A673 (cell line): Measurements from ENCODE around the gene EPHB2. TPM values are rescaled to one million over a fixed set of nuclear protein-coding genes. Genes with fewer than 3 reads are reported as not detected.

Experiments
- BruUV-seq: library from RNA; stranded (reverse); fragments of 400-500 nt; replicated peaks from 2 replicates; lab custom pipeline; 2021; lab: Mats Ljungman, UMichigan
- CTCF ChIA-PET: fragments of 300-600 bp; sonication (Branson Sonifier 250); formaldehyde crosslinking; loops from one replicate; lab custom pipeline; 2022; ENCODE audit warnings: antibody characterized with exemption; lab: Charles Lee
- POLR2A ChIA-PET: fragments of 300-600 bp; sonication (Branson Sonifier 250); formaldehyde crosslinking; loops from one replicate; lab custom pipeline; 2022; ENCODE audit warnings: antibody characterized with exemption; ENCODE audit not compliant: low non-redundant PET; lab: Charles Lee
- DNase-seq: peaks from one replicate; pipeline ENCODE4 v3.0.0-alpha.2; 2015; ENCODE audit warnings: low spot score
- H3K27ac ChIP-seq: fragments of 200-600 bp; sonication (generic); 2 replicates; pipeline ENCODE4 v1.5.1; 2016; ENCODE audit warnings: mixed run types, low read depth, mild to moderate bottlenecking, mixed read lengths, antibody characterized with exemption, low read length; ENCODE audit not compliant: poor library complexity, severe bottlenecking
- H3K27me3 ChIP-seq: fragments of 200-600 bp; sonication (generic); replicated peaks from 2 replicates; pipeline ENCODE4 v1.6.1; 2017; ENCODE audit warnings: mixed run types, low read depth, mild to moderate bottlenecking, mixed read lengths, antibody characterized with exemption, low read length; ENCODE audit not compliant: insufficient read depth, poor library complexity
- H3K36me3 ChIP-seq: fragments of 200-600 bp; sonication (generic); 2 replicates; pipeline ENCODE4 v1.6.1; 2016; ENCODE audit warnings: mixed run types, mild to moderate bottlenecking, mixed read lengths, antibody characterized with exemption, low read length; ENCODE audit not compliant: insufficient read depth, poor library complexity, severe bottlenecking
- H3K4me1 ChIP-seq: fragments of 200-600 bp; sonication (generic); 2 replicates; pipeline ENCODE4 v1.6.1; 2017; ENCODE audit warnings: mixed run types, mild to moderate bottlenecking, mixed read lengths, antibody characterized with exemption, low read length; ENCODE audit not compliant: insufficient read depth, poor library complexity, severe bottlenecking
- H3K4me3 ChIP-seq: fragments of 200-600 bp; sonication (generic); 2 replicates; pipeline ENCODE4 v1.5.1; 2016; ENCODE audit warnings: low read depth, mixed run types, mild to moderate bottlenecking, mixed read lengths, low read length; ENCODE audit not compliant: poor library complexity, severe bottlenecking
- H3K9me3 ChIP-seq: fragments of 200-600 bp; sonication (generic); 2 replicates; pipeline ENCODE4 v1.6.1; 2016; ENCODE audit warnings: mixed run types, low read depth, mild to moderate bottlenecking, mixed read lengths, antibody characterized with exemption, low read length; ENCODE audit not compliant: poor library complexity, severe bottlenecking
- CTCF ChIP-seq: fragments of 300-800, 200-600 bp; sonication (generic); conservative IDR thresholded peaks from 2 replicates; pipeline ENCODE4 v1.5.1; 2017; ENCODE audit warnings: low read depth, mild to moderate bottlenecking, antibody characterized with exemption, low read length, moderate library complexity, mixed read lengths
- EZH2 ChIP-seq: fragments of 200-600 bp; sonication (generic); IDR thresholded peaks from 2 replicates; pipeline ENCODE4 v1.6.1; 2017; ENCODE audit warnings: borderline replicate concordance, low read depth, mild to moderate bottlenecking, mixed read lengths, antibody characterized with exemption, low read length; ENCODE audit not compliant: poor library complexity, severe bottlenecking
- intact Hi-C: fragments of 100-400 bp; cut with micrococcal nuclease; formaldehyde crosslinking; loops from one replicate; pipeline ENCODE4 v1.10.0; 2022; ENCODE audit not compliant: unreplicated experiment
- total RNA-seq: library from RNA; stranded (reverse); gene quantifications from 2 replicates; pipeline ENCODE4 v1.2.3, GENCODE V29; 2021

EPHB2 gene
- total RNA-seq, 1 experiment from 2014 or later, result 10.4 TPM

GRCh38 chr1:22737374-22738068 lies 26.9 kb downstream of the EPHB2 start:
- H3K4me1 ChIP-seq, result no peaks in the 10 kb centered on the region
- H3K9me3 ChIP-seq, result no peaks in the 10 kb centered on the region
- CTCF ChIA-PET, result no interaction called here
- no peak overlapping the region for H3K4me3 ChIP-seq
- BruUV-seq, result no TSS peak
- H3K36me3 ChIP-seq, result no peaks in the 10 kb centered on the region
- intact Hi-C loops, result no loop called here
- DNase-seq, result no peak
- H3K27me3 ChIP-seq, result no peaks in the 10 kb centered on the region
- no peak overlapping the region for H3K27ac ChIP-seq
- POLR2A ChIA-PET, result no interaction called here
- TF ChIP-seq EZH2 (no peak), CTCF (no peak)

GRCh38 chr1:22738069-22738435 lies 27.4 kb downstream of the EPHB2 start:
- no peaks in the 10 kb centered on the region for H3K27me3 ChIP-seq
- H3K27ac ChIP-seq, result no peak overlapping the region
- no peak overlapping the region for H3K4me3 ChIP-seq
- no peaks in the 10 kb centered on the region for H3K9me3 ChIP-seq
- H3K4me1 ChIP-seq, result no peaks in the 10 kb centered on the region
- no peak for DNase-seq
- TF ChIP-seq CTCF (no peak), EZH2 (no peak)
- ChIA-PET CTCF (no interaction called here), POLR2A (no interaction called here)
- BruUV-seq, result no TSS peak
- no peaks in the 10 kb centered on the region for H3K36me3 ChIP-seq
- intact Hi-C loops, result no loop called here

GRCh38 chr1:22738522-22738921 lies 27.9 kb downstream of the EPHB2 start:
- CTCF ChIA-PET, result no interaction called here

More at GRCh38 chr1:22738522-22738921, 27.9 kb downstream of the EPHB2 start:
- H3K27ac ChIP-seq, result no peak overlapping the region
- no peaks in the 10 kb centered on the region for H3K27me3 ChIP-seq
- intact Hi-C loops, result no loop called here
- no peak overlapping the region for H3K4me3 ChIP-seq
- TF ChIP-seq EZH2, result no peak
- TF ChIP-seq CTCF, result no peak
- POLR2A ChIA-PET, result no interaction called here
- DNase-seq, result no peak
- no peaks in the 10 kb centered on the region for H3K4me1 ChIP-seq
- H3K36me3 ChIP-seq, result no peaks in the 10 kb centered on the region
- H3K9me3 ChIP-seq, result no peaks in the 10 kb centered on the region
- no TSS peak for BruUV-seq
